Measurements from ENCODE around the gene P2RX4.
"Not testable (repeated sequence)": the region's sequence is repeated elsewhere in the genome, so short reads cannot be mapped to it uniquely, and the experiment has no call there.

P2RX4 gene

GRCh38 chr12:121245031-121245430, 35.1 kb downstream of the P2RX4 start:
- DNase-seq (ENCODE audit: low read depth in 2 of 2): no peak

- DNase-seq (ENCODE audit: low read depth in 2 of 2): no peak
Measured at GRCh38 chr12:121245951-121246350, 36.0 kb downstream of the P2RX4 start.

- DNase-seq (ENCODE audit: low read depth in 2 of 2): no peak
Measured at GRCh38 chr12:121246893-121247557, 37.1 kb downstream of the P2RX4 start.

GRCh38 chr12:121248622-121249021, 38.7 kb downstream of the P2RX4 start:
- DNase-seq (ENCODE audit: low read depth in 2 of 2): no peak

- DNase-seq (ENCODE audit: low read depth in 2 of 2): no peak
Measured at GRCh38 chr12:121250359-121250758, 40.4 kb downstream of the P2RX4 start.

- DNase-seq (ENCODE audit: low read depth in 2 of 2): no peak
Measured at GRCh38 chr12:121251838-121252237, 41.9 kb downstream of the P2RX4 start.

- no peak for DNase-seq (ENCODE audit: low read depth in 2 of 2)
Measured at GRCh38 chr12:121252712-121253345, 42.9 kb downstream of the P2RX4 start.

- no peak for DNase-seq (ENCODE audit: low read depth in 2 of 2)
Measured at GRCh38 chr12:121253638-121254335, 43.9 kb downstream of the P2RX4 start.

- DNase-seq (ENCODE audit: low read depth in 2 of 2): no peak
Measured at GRCh38 chr12:121255433-121255832, 45.5 kb downstream of the P2RX4 start.

GRCh38 chr12:121257704-121258449, 47.9 kb downstream of the P2RX4 start:
- not testable (repeated sequence) for DNase-seq (ENCODE audit: low read depth in 2 of 2)

- DNase-seq (ENCODE audit: low read depth in 2 of 2): no peak
Measured at GRCh38 chr12:121259074-121259473, 49.1 kb downstream of the P2RX4 start.

- DNase-seq (ENCODE audit: low read depth in 2 of 2): no peak
Measured at GRCh38 chr12:121260091-121260490, 50.2 kb downstream of the P2RX4 start.

GRCh38 chr12:121261398-121261797, 51.5 kb downstream of the P2RX4 start:
- DNase-seq (ENCODE audit: low read depth in 2 of 2): no peak

- DNase-seq (ENCODE audit: low read depth in 2 of 2): no peak
Measured at GRCh38 chr12:121263206-121263935, 53.4 kb downstream of the P2RX4 start.

- DNase-seq (ENCODE audit: low read depth in 2 of 2): no peak
Measured at GRCh38 chr12:121264135-121264534, 54.2 kb downstream of the P2RX4 start.

- no peak for DNase-seq (ENCODE audit: low read depth in 2 of 2)
Measured at GRCh38 chr12:121264951-121265515, 55.1 kb downstream of the P2RX4 start.

GRCh38 chr12:121267822-121268221, 57.9 kb downstream of the P2RX4 start:
- no peak for DNase-seq (ENCODE audit: low read depth in 2 of 2)

GRCh38 chr12:121273364-121273896, 63.5 kb downstream of the P2RX4 start:
- no peak for DNase-seq (ENCODE audit: low read depth in 2 of 2)

GRCh38 chr12:121274036-121274763, 64.3 kb downstream of the P2RX4 start:
- DNase-seq (ENCODE audit: low read depth in 2 of 2): no peak

- DNase-seq (ENCODE audit: low read depth in 2 of 2): no peak
Measured at GRCh38 chr12:121277374-121277759, 67.4 kb downstream of the P2RX4 start.
